Uterus (tissue), 4 donors: ENCODE results near the gene MYBPC1. TPM values are rescaled to one million over a fixed set of nuclear protein-coding genes. Genes with fewer than 3 reads are reported as not detected.

Experiments used
- DNase-seq, 2 donors: peaks; one replicate each; pipeline ENCODE4 v3.0.0-alpha.2; 2019 to 2020
- H3K27ac ChIP-seq, 2 donors: fragments of 200-600 bp; sonication (generic); 1 replicate in 1 of 2; 2 replicates in 1 of 2; pipeline ENCODE4 v1.5.1; 2016 to 2018
- H3K27me3 ChIP-seq, 2 donors: fragments of 200-600 bp; sonication (generic); one replicate each; pipeline ENCODE4 v1.5.1; 2018 to 2019; ENCODE audit warnings: control low read depth in 1 of 2
- H3K36me3 ChIP-seq, 2 donors: fragments of 200-600 bp; sonication (generic); one replicate each; pipeline ENCODE4 v1.5.1; 2019; ENCODE audit warnings: control low read depth in 1 of 2
- H3K4me1 ChIP-seq, 2 donors: fragments of 200-600 bp; sonication (generic); one replicate each; pipeline ENCODE4 v1.5.1; 2018 to 2019; ENCODE audit warnings: control low read depth in 1 of 2
- H3K4me3 ChIP-seq, 2 donors: fragments of 200-600 bp; sonication (generic); 1 replicate in 1 of 2; 2 replicates in 1 of 2; pipeline ENCODE4 v1.5.1; 2018 to 2019; ENCODE audit warnings: mild to moderate bottlenecking in 1 of 2
- H3K9me3 ChIP-seq, 2 donors: fragments of 200-600 bp; sonication (generic); one replicate each; pipeline ENCODE4 v1.5.1; 2019; ENCODE audit warnings: control low read depth in 1 of 2
- CTCF ChIP-seq, 4 experiments: fragments of 200-600 bp in 2 of 4; fragments of 450-650 bp in 2 of 4; sonication (generic) in 2 of 4; IDR thresholded peaks; one replicate each; pipeline ENCODE4 v1.5.1; 2016 to 2019; ENCODE audit warnings: antibody characterized with exemption in 4 of 4, mild to moderate bottlenecking in 2 of 4, moderate library complexity in 1 of 4
- POLR2A ChIP-seq, 2 donors: fragments of 450-650 bp; IDR thresholded peaks; one replicate each; pipeline ENCODE4 v1.6.1; 2016; ENCODE audit warnings: antibody characterized with exemption in 2 of 2, mild to moderate bottlenecking in 1 of 2, moderate library complexity in 1 of 2
- intact Hi-C: fragments of 100-400 bp; cut with DNase I; formaldehyde crosslinking; loops from one replicate; pipeline ENCODE4 v1.15.1; 2023; ENCODE audit warnings: low total_unique reads
- total RNA-seq, 4 donors: library from RNA; depleted of rRNA in 3 of 4; stranded (reverse); fragments of >200 nt in 3 of 4; gene quantifications; one replicate each; pipeline versions ENCODE4 v1.1.0 to v1.2.4, GENCODE V29; 2014 to 2023
- donor health status: DM: yes; HTN: yes; CAD: no.

The MYBPC1 gene
- total RNA-seq, 4 donors from 2014 or later: 0.14 to 0.73 TPM; not detected in 2

- H3K27ac ChIP-seq: peak overlapping the region; percentile 91
- no peak for TF ChIP-seq POLR2A (IDR thresholded peaks at IDR 0.05)
- peak in 1 of 4 experiments; percentile 9 for TF ChIP-seq CTCF (IDR thresholded peaks at IDR 0.05)
- no peaks in the 10 kb centered on the region for H3K4me1 ChIP-seq
- no peaks in the 10 kb centered on the region for H3K9me3 ChIP-seq
- H3K27me3 ChIP-seq: no peaks in the 10 kb centered on the region
- DNase-seq: no peak
- H3K4me3 ChIP-seq: peak overlapping the region; percentile 82 to 97
- intact Hi-C loops: no loop called here
- H3K36me3 ChIP-seq: no peaks in the 10 kb centered on the region
Measured at GRCh38 chr12:101698800-101699347, 104.1 kb downstream of the MYBPC1 start.

- no peak overlapping the region for H3K4me3 ChIP-seq
- DNase-seq: no peak
Measured at GRCh38 chr12:101700299-101700820, 105.6 kb downstream of the MYBPC1 start.

DNA sequence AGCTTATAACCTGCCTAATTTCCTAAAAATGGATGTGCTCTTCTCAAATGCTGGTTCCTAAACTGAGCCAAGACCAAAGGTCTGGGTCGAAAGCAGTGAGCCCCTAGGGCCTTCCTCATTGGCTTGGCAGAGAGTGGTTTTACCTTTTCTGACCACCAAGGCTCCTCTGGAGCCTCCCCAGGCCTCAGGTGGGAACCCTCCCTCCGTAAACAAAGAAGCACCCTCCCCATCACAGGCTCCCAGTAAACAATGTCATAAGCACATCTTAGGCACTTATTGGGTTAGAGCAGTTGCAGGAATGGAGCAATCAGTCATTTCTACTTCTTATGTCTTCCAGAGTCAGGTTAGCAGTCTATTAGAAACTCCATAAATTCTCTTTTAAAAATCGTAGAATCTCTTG is 108.7 kb downstream of the MYBPC1 start:
- no peaks in the 10 kb centered on the region for H3K36me3 ChIP-seq
- no peaks in the 10 kb centered on the region for H3K9me3 ChIP-seq
- no peak overlapping the region for H3K27ac ChIP-seq
- H3K4me1 ChIP-seq: peaks cover 0 to 2% of the 10 kb centered on the region in 2 donors
- no peaks in the 10 kb centered on the region for H3K27me3 ChIP-seq
- no peak overlapping the region for H3K4me3 ChIP-seq
- intact Hi-C loops: no loop called here
- DNase-seq: no peak
- TF ChIP-seq CTCF (IDR thresholded peaks at IDR 0.05) (no peak), POLR2A (IDR thresholded peaks at IDR 0.05) (no peak)

More at GRCh38 chr12:101700299-101700820, 105.6 kb downstream of the MYBPC1 start:
- Histone ChIP-seq H3K27me3 (no peaks in the 10 kb centered on the region), H3K27ac (no peak overlapping the region), H3K4me1 (no peaks in the 10 kb centered on the region), H3K9me3 (no peaks in the 10 kb centered on the region), H3K36me3 (no peaks in the 10 kb centered on the region)
- TF ChIP-seq CTCF (IDR thresholded peaks at IDR 0.05): no peak
- no peak for TF ChIP-seq POLR2A (IDR thresholded peaks at IDR 0.05)
- intact Hi-C loops: no loop called here

DNA sequence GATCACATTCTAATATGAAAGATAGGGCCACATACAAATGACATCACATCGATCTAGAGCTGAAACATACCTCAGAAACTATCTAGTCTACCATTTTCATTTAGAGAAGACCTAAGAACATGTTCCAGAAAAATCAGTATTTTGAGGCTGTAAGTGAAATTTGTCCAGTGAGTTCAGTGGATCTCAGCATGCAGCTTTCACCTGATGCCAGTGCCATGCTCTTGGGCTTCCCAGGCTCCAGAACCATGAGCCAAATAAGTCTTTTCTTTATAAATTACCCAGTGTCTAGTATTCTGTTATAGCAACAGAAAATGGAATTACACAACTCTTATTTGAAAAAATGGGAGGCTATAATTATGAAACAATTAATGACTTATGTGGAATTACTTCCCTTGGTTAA is 111.6 kb downstream of the MYBPC1 start:
- intact Hi-C loops: no loop called here
- TF ChIP-seq POLR2A (IDR thresholded peaks at IDR 0.05): no peak
- no peak for TF ChIP-seq CTCF (IDR thresholded peaks at IDR 0.05)

GRCh38 chr12:101707131-101707782 is 112.5 kb downstream of the MYBPC1 start:
- Histone ChIP-seq H3K27me3 (no peaks in the 10 kb centered on the region), H3K27ac (no peak overlapping the region), H3K4me3 (no peak overlapping the region), H3K9me3 (no peaks in the 10 kb centered on the region), H3K4me1 (peaks cover 0 to 2% of the 10 kb centered on the region in 2 donors), H3K36me3 (no peaks in the 10 kb centered on the region)
- DNase-seq: no peak
- intact Hi-C loops: no loop called here
- TF ChIP-seq CTCF (IDR thresholded peaks at IDR 0.05): no peak
- no peak for TF ChIP-seq POLR2A (IDR thresholded peaks at IDR 0.05)

More for the DNA sequence above, 111.6 kb downstream of the MYBPC1 start:
- no peaks in the 10 kb centered on the region for H3K36me3 ChIP-seq
- H3K27me3 ChIP-seq: no peaks in the 10 kb centered on the region
- no peaks in the 10 kb centered on the region for H3K9me3 ChIP-seq
- DNase-seq: no peak
- H3K4me3 ChIP-seq: no peak overlapping the region
- H3K4me1 ChIP-seq: peaks cover 0 to 2% of the 10 kb centered on the region in 2 donors
- no peak overlapping the region for H3K27ac ChIP-seq
